GM19468 (cell line): Measurements from ENCODE around the gene VMP1.
"Not testable (repeated sequence)": the region's sequence is repeated elsewhere in the genome, so short reads cannot be mapped to it uniquely, and the experiment has no call there.

Source experiments
- ATAC-seq: cut with Tn5 transposase; IDR thresholded peaks from one replicate; pipeline ENCODE4 v1.9.1; 2021; ENCODE audit warnings: mild to moderate bottlenecking, moderate library complexity, moderate number of reproducible peaks; ENCODE audit not compliant: unreplicated experiment; ENCODE audit errors: extremely low read depth

The VMP1 gene

DNA sequence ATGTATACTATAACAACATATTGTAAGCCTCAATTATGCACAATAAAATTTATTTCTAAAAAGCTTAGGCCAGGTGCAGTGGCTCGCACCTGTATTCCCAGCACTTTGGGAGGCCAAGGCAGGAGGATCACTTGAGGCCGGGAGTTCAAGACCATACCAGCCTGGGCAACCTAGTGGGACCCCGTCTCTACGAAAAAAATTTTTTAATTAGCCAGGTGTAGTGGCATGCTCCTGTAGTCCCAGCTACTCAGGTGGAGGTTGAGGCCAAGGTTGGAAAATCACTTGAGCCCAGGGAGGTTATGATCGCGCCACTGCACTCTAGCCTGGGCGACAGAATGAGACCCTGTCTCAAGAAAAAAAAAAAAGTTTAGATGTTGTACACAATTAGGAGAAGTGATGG is 45.5 kb downstream of the VMP1 start:
- no peak for ATAC-seq

GRCh38 chr17:59753522-59754467 is 46.3 kb downstream of the VMP1 start:
- ATAC-seq: no peak

DNA sequence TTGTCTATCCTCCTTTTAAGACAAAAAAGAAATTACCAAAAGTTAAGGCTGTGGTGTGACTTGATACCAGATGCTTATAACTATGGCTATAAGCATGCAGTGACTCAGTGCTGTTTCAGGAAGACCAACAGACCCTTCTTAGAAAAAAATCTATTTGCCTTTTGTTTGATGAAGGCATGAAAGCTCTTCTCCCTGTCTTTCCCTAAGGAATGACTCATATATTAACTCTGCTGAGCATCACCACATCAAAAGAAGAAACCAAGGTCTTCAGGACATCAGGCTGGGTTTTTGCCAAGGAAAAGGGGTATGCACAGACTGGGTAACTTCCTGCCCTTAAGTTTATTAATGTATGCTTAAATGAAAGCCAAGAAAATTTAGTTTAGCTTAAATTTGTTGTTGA is 47.1 kb downstream of the VMP1 start:
- ATAC-seq: no peak

DNA sequence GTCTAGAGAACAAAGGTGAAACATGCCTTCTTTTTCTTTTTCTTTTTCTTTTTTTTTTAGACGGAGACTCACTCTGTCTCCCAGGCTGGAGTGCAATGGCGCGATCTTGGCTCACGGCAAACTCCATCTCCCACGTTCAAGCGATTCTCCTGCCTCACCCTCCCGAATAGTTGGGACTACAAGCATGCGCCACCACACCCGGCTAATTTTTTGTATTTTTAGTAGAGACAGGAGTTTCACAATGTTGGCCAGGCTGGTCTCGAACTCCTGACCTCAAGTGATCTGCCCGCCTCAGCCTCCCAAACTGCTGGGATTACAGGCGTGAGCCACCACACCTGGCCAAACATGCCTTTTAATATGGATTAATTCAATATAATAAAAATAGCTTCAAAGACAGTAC is 47.6 kb downstream of the VMP1 start:
- not testable (repeated sequence) for ATAC-seq

DNA sequence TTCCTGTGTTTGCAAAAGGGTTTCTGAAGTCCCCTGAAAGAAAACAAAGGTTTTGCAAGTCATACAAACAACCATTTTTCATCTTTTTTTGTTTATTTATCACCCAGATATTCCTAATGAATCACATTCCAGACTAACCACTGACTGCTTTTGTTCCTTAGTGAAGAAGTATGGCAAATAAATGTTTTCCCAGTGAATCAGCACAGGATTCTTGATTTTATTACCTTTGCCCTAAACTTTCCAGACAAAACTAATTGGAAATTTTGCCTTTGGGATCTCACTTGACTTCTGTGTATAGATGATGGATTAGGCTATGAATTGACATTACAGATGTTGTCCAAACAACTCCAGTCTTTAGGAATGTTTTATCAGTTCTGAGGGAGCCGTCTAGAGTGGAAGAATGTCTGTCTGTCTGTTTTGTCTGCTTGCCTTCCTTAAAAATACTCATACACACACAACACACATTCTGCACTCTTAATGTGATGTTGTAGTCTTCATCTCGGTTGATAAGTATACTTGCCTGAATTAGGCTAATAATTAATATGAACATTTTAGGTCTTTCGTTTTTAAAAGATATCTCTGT is 48.9 kb downstream of the VMP1 start:
- ATAC-seq: no peak

DNA sequence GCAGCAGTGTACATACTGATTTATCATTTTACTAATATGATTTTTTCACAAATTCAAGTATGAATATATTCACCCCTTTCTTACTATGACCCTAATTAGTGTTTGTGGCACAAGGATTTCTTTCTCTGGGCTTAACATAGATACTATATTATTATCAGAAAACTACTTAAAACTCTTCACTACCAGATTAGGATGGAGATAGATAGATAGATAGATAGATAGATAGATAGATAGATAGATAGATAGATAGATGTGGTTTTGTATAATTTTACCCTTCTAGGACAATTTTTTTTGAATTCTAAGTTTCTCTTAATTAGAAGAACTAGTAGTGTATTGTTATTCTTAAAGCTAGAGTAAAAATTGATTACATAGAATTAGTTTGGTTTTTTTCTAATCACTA is 49.6 kb downstream of the VMP1 start:
- no peak for ATAC-seq

GRCh38 chr17:59757470-59757869 is 50.0 kb downstream of the VMP1 start:
- ATAC-seq: no peak

- no peak for ATAC-seq
These were observed 50.5 kb downstream of the VMP1 start for GRCh38 chr17:59757881-59758385.

- ATAC-seq: not testable (repeated sequence)
These were observed 51.7 kb downstream of the VMP1 start for GRCh38 chr17:59758998-59759651.

DNA sequence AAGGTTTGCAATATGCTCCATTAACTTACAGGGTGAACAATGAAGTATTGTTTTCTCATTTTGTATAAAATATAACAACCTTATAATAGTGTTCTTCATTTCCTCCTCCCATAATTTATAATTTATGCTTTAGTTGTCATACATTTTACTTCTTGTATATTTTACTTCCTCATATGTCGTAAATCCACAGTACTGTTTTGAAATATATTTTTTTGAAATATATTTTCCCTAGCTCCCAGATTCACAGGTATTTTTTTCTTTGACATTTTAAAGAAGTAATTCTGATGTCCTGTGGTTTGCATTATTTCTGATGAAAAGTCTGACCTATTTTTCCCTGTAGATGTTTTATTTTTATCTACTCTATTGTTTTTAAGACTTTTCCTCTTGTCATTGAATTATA is 52.7 kb downstream of the VMP1 start:
- no peak for ATAC-seq

GRCh38 chr17:59761385-59762048 is 54.1 kb downstream of the VMP1 start:
- no peak for ATAC-seq

GRCh38 chr17:59762049-59762823 is 54.8 kb downstream of the VMP1 start:
- no peak for ATAC-seq

GRCh38 chr17:59762824-59763374 is 55.4 kb downstream of the VMP1 start:
- no peak for ATAC-seq

DNA sequence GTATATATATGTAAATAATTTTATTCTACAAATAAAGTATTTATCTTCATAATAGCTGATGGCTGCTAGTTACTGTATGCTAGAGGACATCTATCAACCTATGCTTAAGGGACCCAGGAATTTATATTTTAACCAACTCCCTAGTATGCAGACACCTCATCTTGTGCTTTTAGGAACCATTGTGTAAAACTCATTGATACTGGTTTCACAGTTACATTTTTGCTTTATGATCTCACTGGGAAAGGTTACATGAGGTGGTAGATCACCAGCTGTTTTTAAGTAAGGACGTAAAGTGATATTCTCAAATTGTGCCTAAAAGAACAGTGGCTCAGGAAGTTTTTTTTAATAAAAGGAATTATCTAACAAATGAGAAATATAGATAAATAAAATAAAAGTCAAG is 56.4 kb downstream of the VMP1 start:
- ATAC-seq: no peak

DNA sequence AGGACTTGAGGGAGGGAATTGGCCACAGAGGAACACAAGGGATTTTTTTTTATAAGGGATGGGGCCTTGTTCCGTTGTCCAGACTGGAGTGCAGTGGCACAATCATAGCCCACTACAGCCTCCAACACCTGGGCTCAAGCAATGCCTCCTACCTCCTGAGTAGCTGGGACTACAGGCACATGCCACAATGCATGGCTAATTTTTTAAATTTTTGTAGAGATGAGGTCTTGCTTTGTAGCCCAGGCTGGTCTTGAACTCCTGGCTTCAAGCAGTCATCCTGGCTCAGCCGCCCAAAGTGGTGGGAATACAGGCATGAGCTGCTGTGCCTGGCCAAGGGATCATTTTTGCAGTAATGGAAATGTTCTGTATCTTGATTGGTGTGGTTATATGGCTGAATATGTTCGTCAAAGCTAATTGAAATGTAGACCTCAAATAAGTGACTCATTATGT is 56.9 kb downstream of the VMP1 start:
- ATAC-seq: no peak

GRCh38 chr17:59765038-59765437 is 57.6 kb downstream of the VMP1 start:
- ATAC-seq: no peak

GRCh38 chr17:59766491-59766890 is 59.0 kb downstream of the VMP1 start:
- no peak for ATAC-seq

DNA sequence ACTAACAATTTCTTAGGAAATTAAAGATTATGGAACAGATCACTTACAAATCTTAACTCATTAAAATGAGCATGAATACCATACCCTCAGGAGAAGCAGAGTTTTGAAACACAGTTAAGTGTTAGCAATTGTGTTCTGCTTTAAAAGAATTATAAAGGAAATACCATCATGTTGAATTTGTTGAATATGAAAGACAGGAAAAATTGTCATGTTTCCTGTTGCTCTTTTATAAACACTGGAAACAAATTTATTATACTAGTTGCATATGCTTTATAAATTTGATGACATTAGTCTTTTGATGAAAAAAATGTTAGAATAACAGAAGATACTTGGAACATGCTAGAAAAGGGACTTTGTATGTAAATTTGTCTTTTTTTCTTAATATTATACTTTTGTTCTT is 59.7 kb downstream of the VMP1 start:
- no peak for ATAC-seq

GRCh38 chr17:59769887-59770286 is 62.4 kb downstream of the VMP1 start:
- no peak for ATAC-seq
